HepG2 (cell line): ENCODE results near the gene TIMM17A. TPM values are rescaled to one million over a fixed set of nuclear protein-coding genes. Genes with fewer than 3 reads are reported as not detected.

ENCODE experiments used
- BORCS8-MEF2B ChIP-seq: sonication (generic); formaldehyde crosslinking; IDR thresholded peaks from 2 replicates; pipeline ENCODE4 v1.8.0; 2022; ENCODE audit warnings: mild to moderate bottlenecking, missing genetic modification reagents
- CENPX ChIP-seq: sonication (generic); formaldehyde crosslinking; IDR thresholded peaks from 2 replicates; pipeline ENCODE4 v1.9.0; 2021; ENCODE audit warnings: mild to moderate bottlenecking, missing genetic modification reagents, moderate library complexity
- CHD2 ChIP-seq: IDR thresholded peaks from 2 replicates; pipeline ENCODE4 v1.6.1; 2011; ENCODE audit warnings: low read depth, low read length, improper control_type of control experiment
- DPF2 ChIP-seq: sonication (generic); formaldehyde crosslinking; IDR thresholded peaks from 2 replicates; pipeline ENCODE4 v1.4.0; 2020; ENCODE audit warnings: mild to moderate bottlenecking, low read depth, missing genetic modification reagents, borderline replicate concordance
- ESRRA ChIP-seq: sonication (generic); formaldehyde crosslinking; IDR thresholded peaks from 2 replicates; pipeline ENCODE4 v1.5.1; 2020; ENCODE audit warnings: mild to moderate bottlenecking, low read depth, missing genetic modification reagents
- GPN1 ChIP-seq: sonication (generic); formaldehyde crosslinking; IDR thresholded peaks from 2 replicates; pipeline ENCODE4 v1.5.1; 2020; ENCODE audit warnings: missing genetic modification reagents, borderline replicate concordance
- JARID2 ChIP-seq: sonication (generic); formaldehyde crosslinking; IDR thresholded peaks from 2 replicates; pipeline ENCODE4 v1.8.1; 2023; ENCODE audit warnings: missing genetic modification reagents, inconsistent platforms; ENCODE audit not compliant: insufficient replicate concordance
- KLF15 ChIP-seq: sonication (generic); formaldehyde crosslinking; IDR thresholded peaks from 2 replicates; pipeline ENCODE4 v1.8.1; 2023; ENCODE audit warnings: borderline replicate concordance, mild to moderate bottlenecking, inconsistent platforms, missing genetic modification reagents, mixed read lengths
- MAF1 ChIP-seq: sonication (generic); formaldehyde crosslinking; IDR thresholded peaks from 2 replicates; pipeline ENCODE4 v1.5.0; 2020; ENCODE audit warnings: missing genetic modification reagents, borderline replicate concordance
- NCOA1 ChIP-seq: sonication (generic); formaldehyde crosslinking; IDR thresholded peaks from 2 replicates; pipeline ENCODE4 v1.9.0; 2021; ENCODE audit warnings: missing genetic modification reagents
- NFE2L1 ChIP-seq: sonication (generic); formaldehyde crosslinking; IDR thresholded peaks from 2 replicates; pipeline ENCODE4 v1.4.0; 2020; ENCODE audit warnings: missing genetic modification reagents, mild to moderate bottlenecking, borderline replicate concordance
- NR2C2 ChIP-seq: sonication (generic); formaldehyde crosslinking; IDR thresholded peaks from 2 replicates; pipeline ENCODE4 v1.4.0; 2020; ENCODE audit warnings: missing genetic modification reagents, mild to moderate bottlenecking, moderate library complexity, borderline replicate concordance
- PCBP1 ChIP-seq: fragments of 200-400 bp; formaldehyde crosslinking; IDR thresholded peaks from 2 replicates; pipeline ENCODE4 v1.6.1; 2017; ENCODE audit warnings: mild to moderate bottlenecking, low read depth, low read length, borderline replicate concordance
- REXO4 ChIP-seq: sonication (generic); formaldehyde crosslinking; IDR thresholded peaks from 2 replicates; pipeline ENCODE4 v1.8.0; 2022; ENCODE audit warnings: missing genetic modification reagents, mild to moderate bottlenecking, borderline replicate concordance
- SPEN ChIP-seq: sonication (generic); formaldehyde crosslinking; IDR thresholded peaks from 2 replicates; pipeline ENCODE4 v1.5.1; 2020; ENCODE audit warnings: low read depth, mild to moderate bottlenecking, missing genetic modification reagents
- ZNF329 ChIP-seq: sonication (generic); formaldehyde crosslinking; IDR thresholded peaks from 2 replicates; pipeline ENCODE4 v1.9.0; 2021; ENCODE audit warnings: low read depth, mild to moderate bottlenecking, missing genetic modification reagents
- ZNF430 ChIP-seq: sonication (generic); formaldehyde crosslinking; IDR thresholded peaks from 2 replicates; pipeline ENCODE4 v1.9.0; 2021; ENCODE audit warnings: mild to moderate bottlenecking, missing genetic modification reagents
- ZNF547 ChIP-seq: sonication (generic); formaldehyde crosslinking; IDR thresholded peaks from 2 replicates; pipeline ENCODE4 v1.5.1; 2020; ENCODE audit warnings: mild to moderate bottlenecking, missing genetic modification reagents
- ZNF713 ChIP-seq: sonication (generic); formaldehyde crosslinking; IDR thresholded peaks from 2 replicates; pipeline ENCODE4 v1.4.0; 2020; ENCODE audit warnings: mild to moderate bottlenecking, missing genetic modification reagents
- ZSCAN31 ChIP-seq: sonication (generic); formaldehyde crosslinking; IDR thresholded peaks from 2 replicates; pipeline ENCODE4 v1.5.0; 2020; ENCODE audit warnings: low read depth, mild to moderate bottlenecking, missing genetic modification reagents
- polyA plus RNA-seq, 8 experiments: library from polyadenylated mRNA; depleted of rRNA in 3 of 8; stranded (reverse) in 7 of 8; unstranded in 1 of 8; fragments of >200 nt; fragmentation: Illumina TruSeq in 4 of 8; extraction: Trizol in 4 of 8; gene quantifications; 2 replicates each; pipeline versions ENCODE4 v1.2.1 to v1.2.3, GENCODE V29; 2011 to 2016; ENCODE audit warnings: low read depth in 4 of 8, missing spikeins in 1 of 8, mixed read lengths in 1 of 8; ENCODE audit not compliant: insufficient read depth in 1 of 8
- total RNA-seq, 5 experiments: library from RNA; depleted of rRNA; stranded (reverse); fragments of >200 nt; fragmentation: Illumina TruSeq; extraction: Trizol; gene quantifications; 2 replicates each; pipeline ENCODE4 v1.2.3, GENCODE V29; 2016; ENCODE audit warnings: low read depth in 1 of 5
- TF ChIP-seq, protein P1 (sequence below): sonication (generic); formaldehyde crosslinking; conservative IDR thresholded peaks from 2 replicates; pipeline ENCODE4 v1.4.0; 2020; ENCODE audit warnings: missing genetic modification reagents
- TF ChIP-seq, protein P2 (sequence below): sonication (generic); formaldehyde crosslinking; IDR thresholded peaks from 2 replicates; pipeline ENCODE4 v1.4.0; 2020; ENCODE audit warnings: mild to moderate bottlenecking, missing genetic modification reagents
- TF ChIP-seq, protein P3 (sequence below): sonication (generic); formaldehyde crosslinking; IDR thresholded peaks from 2 replicates; pipeline ENCODE4 v1.8.0; 2022; ENCODE audit warnings: mild to moderate bottlenecking, missing genetic modification reagents
- TF ChIP-seq, protein P4 (sequence below): sonication (generic); formaldehyde crosslinking; IDR thresholded peaks from 2 replicates; pipeline ENCODE4 v1.4.0; 2020; ENCODE audit warnings: missing genetic modification reagents, borderline replicate concordance

The TIMM17A gene
- total and polyA plus RNA-seq, 2 of the 13 experiments (the other 11 are each of a cell fraction or from before 2014, with no cell fraction given): 50.8 to 97.8 TPM

DNA sequence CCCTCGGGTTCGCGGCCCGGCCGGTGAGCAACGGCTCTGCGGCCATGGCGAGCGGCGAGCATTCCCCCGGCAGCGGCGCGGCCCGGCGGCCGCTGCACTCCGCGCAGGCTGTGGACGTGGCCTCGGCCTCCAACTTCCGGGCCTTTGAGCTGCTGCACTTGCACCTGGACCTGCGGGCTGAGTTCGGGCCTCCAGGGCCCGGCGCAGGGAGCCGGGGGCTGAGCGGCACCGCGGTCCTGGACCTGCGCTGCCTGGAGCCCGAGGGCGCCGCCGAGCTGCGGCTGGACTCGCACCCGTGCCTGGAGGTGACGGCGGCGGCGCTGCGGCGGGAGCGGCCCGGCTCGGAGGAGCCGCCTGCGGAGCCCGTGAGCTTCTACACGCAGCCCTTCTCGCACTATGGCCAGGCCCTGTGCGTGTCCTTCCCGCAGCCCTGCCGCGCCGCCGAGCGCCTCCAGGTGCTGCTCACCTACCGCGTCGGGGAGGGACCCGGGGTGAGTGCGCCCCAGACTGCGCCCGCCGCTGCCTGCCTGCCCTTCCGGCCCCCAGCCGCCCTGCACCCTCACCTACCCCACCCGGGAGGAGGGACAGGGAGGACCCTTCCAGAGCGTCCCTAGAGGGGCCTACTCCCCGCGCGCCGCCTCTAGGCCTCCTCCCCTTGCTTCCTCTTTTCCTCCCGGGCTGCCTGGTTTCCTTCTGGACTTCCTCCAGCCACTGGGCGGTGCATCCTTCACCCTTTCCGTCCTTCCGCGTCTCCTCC lies 27.5 kb downstream of the TIMM17A start, which contains the start of gene RNPEP (continued):
- TF ChIP-seq, protein P1, sequence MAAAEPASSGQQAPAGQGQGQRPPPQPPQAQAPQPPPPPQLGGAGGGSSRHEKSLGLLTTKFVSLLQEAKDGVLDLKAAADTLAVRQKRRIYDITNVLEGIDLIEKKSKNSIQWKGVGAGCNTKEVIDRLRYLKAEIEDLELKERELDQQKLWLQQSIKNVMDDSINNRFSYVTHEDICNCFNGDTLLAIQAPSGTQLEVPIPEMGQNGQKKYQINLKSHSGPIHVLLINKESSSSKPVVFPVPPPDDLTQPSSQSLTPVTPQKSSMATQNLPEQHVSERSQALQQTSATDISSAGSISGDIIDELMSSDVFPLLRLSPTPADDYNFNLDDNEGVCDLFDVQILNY (CRISPR knock-in tag): no peak
- TF ChIP-seq REXO4 (CRISPR knock-in tag) (no peak), ZNF329 (0 out of 2 replicates have a peak, but pooled peaks have one; percentile 50), CHD2 (no peak), BORCS8-MEF2B (CRISPR knock-in tag) (peak; percentile 53), SPEN (CRISPR knock-in tag) (peak; percentile 68; the same call in 1 of the 2 replicates), NR2C2 (CRISPR knock-in tag) (peak; percentile 58; the same call in 1 of the 2 replicates), MAF1 (CRISPR knock-in tag) (peak; percentile 76; the same call in 1 of the 2 replicates), GPN1 (CRISPR knock-in tag) (no peak), PCBP1 (no peak), DPF2 (CRISPR knock-in tag) (no peak), ZSCAN31 (CRISPR knock-in tag) (peak; percentile 93), ESRRA (CRISPR knock-in tag) (no peak), JARID2 (CRISPR knock-in tag) (peak; percentile 42), NCOA1 (CRISPR knock-in tag) (0 out of 2 replicates have a peak, but pooled peaks have one; percentile 52), KLF15 (CRISPR knock-in tag) (no peak), ZNF430 (CRISPR knock-in tag) (peak; percentile 70; the same call in 1 of the 2 replicates), CENPX (no peak), ZNF713 (CRISPR knock-in tag) (0 out of 2 replicates have a peak, but pooled peaks have one; percentile 68), NFE2L1 (CRISPR knock-in tag) (no peak), ZNF547 (CRISPR knock-in tag) (no peak; the same call in 1 of the 2 replicates)
- TF ChIP-seq, protein P2, sequence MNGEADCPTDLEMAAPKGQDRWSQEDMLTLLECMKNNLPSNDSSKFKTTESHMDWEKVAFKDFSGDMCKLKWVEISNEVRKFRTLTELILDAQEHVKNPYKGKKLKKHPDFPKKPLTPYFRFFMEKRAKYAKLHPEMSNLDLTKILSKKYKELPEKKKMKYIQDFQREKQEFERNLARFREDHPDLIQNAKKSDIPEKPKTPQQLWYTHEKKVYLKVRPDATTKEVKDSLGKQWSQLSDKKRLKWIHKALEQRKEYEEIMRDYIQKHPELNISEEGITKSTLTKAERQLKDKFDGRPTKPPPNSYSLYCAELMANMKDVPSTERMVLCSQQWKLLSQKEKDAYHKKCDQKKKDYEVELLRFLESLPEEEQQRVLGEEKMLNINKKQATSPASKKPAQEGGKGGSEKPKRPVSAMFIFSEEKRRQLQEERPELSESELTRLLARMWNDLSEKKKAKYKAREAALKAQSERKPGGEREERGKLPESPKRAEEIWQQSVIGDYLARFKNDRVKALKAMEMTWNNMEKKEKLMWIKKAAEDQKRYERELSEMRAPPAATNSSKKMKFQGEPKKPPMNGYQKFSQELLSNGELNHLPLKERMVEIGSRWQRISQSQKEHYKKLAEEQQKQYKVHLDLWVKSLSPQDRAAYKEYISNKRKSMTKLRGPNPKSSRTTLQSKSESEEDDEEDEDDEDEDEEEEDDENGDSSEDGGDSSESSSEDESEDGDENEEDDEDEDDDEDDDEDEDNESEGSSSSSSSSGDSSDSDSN (CRISPR knock-in tag): peak; percentile 98
- TF ChIP-seq, protein P3, sequence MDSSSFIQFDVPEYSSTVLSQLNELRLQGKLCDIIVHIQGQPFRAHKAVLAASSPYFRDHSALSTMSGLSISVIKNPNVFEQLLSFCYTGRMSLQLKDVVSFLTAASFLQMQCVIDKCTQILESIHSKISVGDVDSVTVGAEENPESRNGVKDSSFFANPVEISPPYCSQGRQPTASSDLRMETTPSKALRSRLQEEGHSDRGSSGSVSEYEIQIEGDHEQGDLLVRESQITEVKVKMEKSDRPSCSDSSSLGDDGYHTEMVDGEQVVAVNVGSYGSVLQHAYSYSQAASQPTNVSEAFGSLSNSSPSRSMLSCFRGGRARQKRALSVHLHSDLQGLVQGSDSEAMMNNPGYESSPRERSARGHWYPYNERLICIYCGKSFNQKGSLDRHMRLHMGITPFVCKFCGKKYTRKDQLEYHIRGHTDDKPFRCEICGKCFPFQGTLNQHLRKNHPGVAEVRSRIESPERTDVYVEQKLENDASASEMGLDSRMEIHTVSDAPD: no peak; the same call in 1 of the 2 replicates
- TF ChIP-seq, protein P4, sequence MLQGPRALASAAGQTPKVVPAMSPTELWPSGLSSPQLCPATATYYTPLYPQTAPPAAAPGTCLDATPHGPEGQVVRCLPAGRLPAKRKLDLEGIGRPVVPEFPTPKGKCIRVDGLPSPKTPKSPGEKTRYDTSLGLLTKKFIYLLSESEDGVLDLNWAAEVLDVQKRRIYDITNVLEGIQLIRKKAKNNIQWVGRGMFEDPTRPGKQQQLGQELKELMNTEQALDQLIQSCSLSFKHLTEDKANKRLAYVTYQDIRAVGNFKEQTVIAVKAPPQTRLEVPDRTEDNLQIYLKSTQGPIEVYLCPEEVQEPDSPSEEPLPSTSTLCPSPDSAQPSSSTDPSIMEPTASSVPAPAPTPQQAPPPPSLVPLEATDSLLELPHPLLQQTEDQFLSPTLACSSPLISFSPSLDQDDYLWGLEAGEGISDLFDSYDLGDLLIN (CRISPR knock-in tag): 0 out of 2 replicates have a peak, but pooled peaks have one; percentile 72
